ENCODE data around the gene MTUS2. TPM values are rescaled to one million over a fixed set of nuclear protein-coding genes. Genes with fewer than 3 reads are reported as not detected.

The MTUS2 gene
- total and polyA plus RNA-seq, 2 of the 8 experiments (the other 6 are each of a cell fraction or from before 2014, with no cell fraction given) = 0.18 to 0.80 TPM

DNA sequence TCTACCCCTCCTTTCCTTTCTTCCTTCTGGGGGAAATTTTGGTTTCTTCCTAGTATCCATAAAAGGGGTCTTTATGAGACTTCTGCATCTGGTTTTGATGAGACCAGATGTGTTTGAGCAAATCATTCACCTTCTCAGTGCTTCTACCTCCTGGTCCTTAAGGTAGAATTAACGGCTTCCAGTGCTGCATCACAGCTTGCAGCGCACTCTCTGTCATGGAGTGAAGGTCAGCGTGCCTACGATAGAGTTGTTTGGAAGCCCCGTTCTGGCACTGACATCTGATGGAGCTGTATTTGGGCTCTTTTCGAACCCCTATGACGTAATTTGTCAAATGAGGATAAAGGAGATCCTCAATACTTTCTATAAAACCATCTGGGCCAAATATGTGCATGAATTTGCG, 164.2 kb downstream of the MTUS2 start:
- no peak overlapping the region for H3K14ac ChIP-seq (ENCODE audit: insufficient read length)
- H3K23ac ChIP-seq (ENCODE audit: insufficient read length) = no peak overlapping the region
- no peaks in the 10 kb centered on the region for H3K36me3 ChIP-seq (ENCODE audit: control insufficient read depth in 2 of 4, insufficient read depth in 4 of 4, low read length in 3 of 4)
- no peak overlapping the region for H2BK5ac ChIP-seq (ENCODE audit: low read depth, low read length)
- FAIRE-seq (no peak), DNase-seq (ENCODE audit: low read depth in 1 of 2, low spot score in 2 of 2) (no peak)
- H3K9ac ChIP-seq (replicated peaks in 1 of 4; ENCODE audit: extremely low read depth in 1 of 4, low read depth in 3 of 4, low read length in 3 of 4) = no peak overlapping the region
- H3K4me1 ChIP-seq (replicated peaks in 1 of 4; ENCODE audit: control insufficient read depth in 3 of 4, insufficient read depth in 4 of 4, low read length in 3 of 4) = no peaks in the 10 kb centered on the region
- H3K27me3 ChIP-seq (replicated peaks in 1 of 4; ENCODE audit: control insufficient read depth in 3 of 4, extremely low read depth in 1 of 4, insufficient read depth in 3 of 4, low read length in 3 of 4) = no peaks in the 10 kb centered on the region
- H3K4me3 ChIP-seq (ENCODE audit: extremely low read depth in 1 of 4, insufficient read depth in 2 of 4, low read depth in 3 of 4, low read length in 4 of 4) = no peak overlapping the region
- no peaks in the 10 kb centered on the region for H4K20me1 ChIP-seq (replicated peaks in 1 of 2; ENCODE audit: control insufficient read depth in 1 of 2, insufficient read depth in 2 of 2, low read length in 2 of 2)
- POLR2A ChIA-PET (ENCODE audit: partially characterized antibody) = interaction anchor here (0.7 kb wide), 1 partner anchor 55 kb away, joined by 3 read pairs; no protein-coding TSS in a partner anchor
- H3K27ac ChIP-seq (ENCODE audit: low read depth, low read length) = no peak overlapping the region
- H3K23me2 ChIP-seq (ENCODE audit: low read depth, low read length) = no peaks in the 10 kb centered on the region
- no peak overlapping the region for H2AFZ ChIP-seq (ENCODE audit: low read length)
- H2BK20ac ChIP-seq (ENCODE audit: low read length) = no peak overlapping the region
- H3K9me3 ChIP-seq (ENCODE audit: insufficient read depth in 2 of 2, low read depth in 1 of 2, low read length in 1 of 2) = no peaks in the 10 kb centered on the region
- no peak overlapping the region for H3K4ac ChIP-seq (replicated peaks; ENCODE audit: insufficient read length, low read depth, low read length)
- H3K4me2 ChIP-seq (ENCODE audit: insufficient read depth in 1 of 2, low read depth in 2 of 2, low read length in 2 of 2) = no peak overlapping the region
- H4K91ac ChIP-seq (replicated peaks; ENCODE audit: insufficient read length, low read length) = no peak overlapping the region
- H3K79me2 ChIP-seq (ENCODE audit: control insufficient read depth in 1 of 2, insufficient read depth in 2 of 2, low read length in 2 of 2) = no peaks in the 10 kb centered on the region
- H2AK5ac ChIP-seq (ENCODE audit: low read depth, low read length) = no peak overlapping the region
- WGBS, 2 experiments (ENCODE audit: extremely low coverage in 1 of 2, insufficient coverage in 1 of 2, insufficient read length in 1 of 2, insufficient replicate concordance in 2 of 2, low coverage in 1 of 2, low lambda C conversion rate in 2 of 2, missing lambda C conversion rate in 1 of 2) = 93% methylated on average over 8 of the region's 8 CpGs; no CpG with 5 or more reads in 1 of the 2 experiments
- H3K18ac ChIP-seq (ENCODE audit: extremely low read depth, low read length) = no peak overlapping the region
- CTCF ChIA-PET (ENCODE audit: partially characterized antibody) = no interaction called here
- no peak overlapping the region for H2BK15ac ChIP-seq (ENCODE audit: low read length)
- no peak overlapping the region for H4K5ac ChIP-seq (ENCODE audit: insufficient read length, low read depth, low read length)
- no peak overlapping the region for H2BK120ac ChIP-seq (replicated peaks; ENCODE audit: low read depth, low read length)
- H3K79me1 ChIP-seq (ENCODE audit: low read depth, low read length) = no peaks in the 10 kb centered on the region
- no peak overlapping the region for H4K8ac ChIP-seq (ENCODE audit: extremely low read depth, insufficient read depth, low read length)
- no peak overlapping the region for H2BK12ac ChIP-seq (ENCODE audit: low read depth, low read length)
- no peak overlapping the region for H3K56ac ChIP-seq (replicated peaks; ENCODE audit: insufficient read length, low read depth, low read length)
- TF ChIP-seq TAF1 (IDR thresholded peaks at IDR 0.05; ENCODE audit: low read depth, low read length) (no peak), JUN (IDR thresholded peaks at IDR 0.05; ENCODE audit: low read depth, low read length) (no peak), TEAD4 (IDR thresholded peaks at IDR 0.05; ENCODE audit: low read depth, low read length) (no peak), HDAC6 (IDR thresholded peaks at IDR 0.05; ENCODE audit: low read depth, low read length) (no peak), NRF1 (IDR thresholded peaks at IDR 0.05; ENCODE audit: low read depth, low read length) (no peak), POLR2AphosphoS5 (IDR thresholded peaks at IDR 0.05; ENCODE audit: low read depth, low read length) (no peak), HDAC2 (IDR thresholded peaks at IDR 0.05; ENCODE audit: borderline replicate concordance in 1 of 2, low read depth in 2 of 2, low read length in 2 of 2) (no peak), CBX8 (IDR thresholded peaks at IDR 0.05; ENCODE audit: borderline replicate concordance, low read depth, low read length) (no peak), TCF12 (IDR thresholded peaks at IDR 0.05; ENCODE audit: low read depth, low read length) (no peak), SIN3A (conservative IDR thresholded peaks at IDR 0.05 in 1 of 2, IDR thresholded peaks at IDR 0.05 in 1 of 2; ENCODE audit: low read depth in 1 of 2, low read length in 2 of 2) (no peak), BRCA1 (IDR thresholded peaks at IDR 0.05; ENCODE audit: low read depth, low read length) (no peak), SP4 (IDR thresholded peaks at IDR 0.05; ENCODE audit: low read length) (no peak), FOSL1 (IDR thresholded peaks at IDR 0.05; ENCODE audit: insufficient read depth, low read depth, low read length) (no peak)
- TF ChIP-seq, protein P1, sequence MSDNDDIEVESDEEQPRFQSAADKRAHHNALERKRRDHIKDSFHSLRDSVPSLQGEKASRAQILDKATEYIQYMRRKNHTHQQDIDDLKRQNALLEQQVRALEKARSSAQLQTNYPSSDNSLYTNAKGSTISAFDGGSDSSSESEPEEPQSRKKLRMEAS (IDR thresholded peaks at IDR 0.05) = no peak
- TF ChIP-seq, protein P2, sequence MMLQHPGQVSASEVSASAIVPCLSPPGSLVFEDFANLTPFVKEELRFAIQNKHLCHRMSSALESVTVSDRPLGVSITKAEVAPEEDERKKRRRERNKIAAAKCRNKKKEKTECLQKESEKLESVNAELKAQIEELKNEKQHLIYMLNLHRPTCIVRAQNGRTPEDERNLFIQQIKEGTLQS (IDR thresholded peaks at IDR 0.05; ENCODE audit: insufficient read depth, low read depth, low read length) = no peak
